HFFc6 (cell line): ENCODE data around the gene KIRREL3. TPM values are rescaled to one million over a fixed set of nuclear protein-coding genes. Genes with fewer than 3 reads are reported as not detected.

ENCODE experiments used
- DNase-seq: peaks from one replicate; pipeline ENCODE4 v3.0.0-alpha.2; 2018
- H3K27ac Mint-ChIP-seq: 2 replicates; pipeline ENCODE4 v1.8.0; 2020; ENCODE audit warnings: mild to moderate bottlenecking, mixed read lengths
- H3K27me3 Mint-ChIP-seq: 2 replicates; pipeline ENCODE4 v1.8.0; 2021; ENCODE audit warnings: mild to moderate bottlenecking, moderate library complexity, mixed read lengths; ENCODE audit not compliant: insufficient read depth
- H3K36me3 Mint-ChIP-seq: 2 replicates; pipeline ENCODE4 v1.8.0; 2021; ENCODE audit warnings: low read depth, mixed read lengths
- H3K4me1 Mint-ChIP-seq: 2 replicates; pipeline ENCODE4 v1.8.0; 2020; ENCODE audit warnings: low read depth, mixed read lengths
- H3K4me3 Mint-ChIP-seq: 2 replicates; pipeline ENCODE4 v1.8.0; 2020; ENCODE audit warnings: mild to moderate bottlenecking, moderate library complexity, mixed read lengths
- H3K9me3 Mint-ChIP-seq: 2 replicates; pipeline ENCODE4 v1.8.0; 2020; ENCODE audit warnings: mild to moderate bottlenecking, mixed read lengths
- total RNA-seq, 6 experiments: library from RNA; stranded (reverse); fragmentation: NEBNext Ultra II Directional; extraction: Animal tissue kit (Norgen Biotek cat#: 25700); gene quantifications; 2 replicates in 1 of 6; 3 replicates in 5 of 6; pipeline ENCODE4 v1.2.3, GENCODE V29; 2021
- TF ChIP-seq, protein P1 (sequence below): fragments of 200-600 bp; sonication (generic); IDR thresholded peaks from 2 replicates; pipeline ENCODE4 v1.5.0; 2021; ENCODE audit warnings: antibody characterized with exemption, mild to moderate bottlenecking

The KIRREL3 gene
- total RNA-seq, 6 experiments from 2014 or later: 22.2 to 38.2 (median 33.2) TPM

DNA sequence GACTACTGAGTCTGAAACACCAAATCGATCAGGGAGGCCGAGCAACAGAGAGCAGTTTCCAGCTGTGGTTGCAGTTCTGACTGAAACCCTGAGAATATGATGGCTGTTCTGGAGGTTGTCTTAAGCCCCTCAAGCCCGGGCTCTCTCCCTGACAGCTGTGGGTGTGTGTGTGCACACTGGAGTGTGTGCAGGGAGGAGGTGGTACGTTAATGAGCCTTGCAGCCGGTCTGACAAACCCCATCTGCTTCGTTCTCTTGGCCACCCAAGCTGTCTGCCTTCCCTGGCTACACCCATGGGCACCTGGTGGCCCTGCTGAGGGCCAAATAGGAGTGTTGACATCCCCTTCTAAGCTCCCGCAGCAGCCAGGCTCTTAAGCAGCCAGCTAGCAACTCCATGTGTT, 189.8 kb downstream of the KIRREL3 start:
- Mint-ChIP-seq H3K4me3 (no peak overlapping the region), H3K36me3 (peaks cover 13% of the 10 kb centered on the region; the same call in 1 of the 2 replicates)

DNA sequence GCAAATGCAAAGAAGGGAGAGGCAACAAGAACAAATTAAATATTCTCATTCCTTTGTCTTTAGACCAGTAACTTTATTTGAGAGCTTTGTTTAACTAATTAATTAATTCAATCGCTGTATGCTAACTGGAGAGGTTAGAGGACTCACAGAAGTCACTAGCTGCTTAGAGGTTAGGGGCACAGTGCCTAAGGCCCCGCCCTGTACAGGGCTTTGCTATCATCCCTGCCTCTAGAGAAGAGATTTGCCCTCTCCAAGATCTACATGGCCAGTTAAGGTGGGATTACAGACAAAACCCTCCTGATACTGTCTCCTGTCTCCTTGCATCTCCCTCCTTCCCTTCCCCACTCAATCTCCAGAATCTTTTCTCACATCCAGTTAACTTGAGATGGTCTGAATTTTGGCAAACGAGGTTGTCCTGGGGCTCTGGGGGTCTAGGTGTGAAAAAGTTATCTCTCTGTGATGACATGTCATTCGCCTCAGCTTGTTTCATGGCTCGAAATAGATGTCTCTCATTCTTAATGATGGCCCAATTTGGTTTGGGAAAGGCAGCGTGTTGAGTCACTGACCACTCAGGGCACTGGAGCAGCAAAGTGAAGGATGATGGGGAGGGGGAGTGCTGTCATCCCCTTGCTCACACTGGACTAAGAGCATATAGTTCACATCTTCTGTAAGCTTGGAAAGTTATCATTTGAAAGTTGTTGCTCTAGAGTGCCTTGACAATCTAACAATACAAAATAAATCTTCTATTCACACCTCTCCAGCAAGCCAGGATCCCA, 190.9 kb downstream of the KIRREL3 start:
- Mint-ChIP-seq H3K4me1 (peaks cover 34% of the 10 kb centered on the region), H3K9me3 (no peaks in the 10 kb centered on the region), H3K27ac (peak overlapping the region; percentile 47; the same call in 1 of the 2 replicates), H3K4me3 (no peak overlapping the region), H3K27me3 (no peaks in the 10 kb centered on the region), H3K36me3 (peaks cover 9% of the 10 kb centered on the region; the same call in 1 of the 2 replicates)
- TF ChIP-seq, protein P1, sequence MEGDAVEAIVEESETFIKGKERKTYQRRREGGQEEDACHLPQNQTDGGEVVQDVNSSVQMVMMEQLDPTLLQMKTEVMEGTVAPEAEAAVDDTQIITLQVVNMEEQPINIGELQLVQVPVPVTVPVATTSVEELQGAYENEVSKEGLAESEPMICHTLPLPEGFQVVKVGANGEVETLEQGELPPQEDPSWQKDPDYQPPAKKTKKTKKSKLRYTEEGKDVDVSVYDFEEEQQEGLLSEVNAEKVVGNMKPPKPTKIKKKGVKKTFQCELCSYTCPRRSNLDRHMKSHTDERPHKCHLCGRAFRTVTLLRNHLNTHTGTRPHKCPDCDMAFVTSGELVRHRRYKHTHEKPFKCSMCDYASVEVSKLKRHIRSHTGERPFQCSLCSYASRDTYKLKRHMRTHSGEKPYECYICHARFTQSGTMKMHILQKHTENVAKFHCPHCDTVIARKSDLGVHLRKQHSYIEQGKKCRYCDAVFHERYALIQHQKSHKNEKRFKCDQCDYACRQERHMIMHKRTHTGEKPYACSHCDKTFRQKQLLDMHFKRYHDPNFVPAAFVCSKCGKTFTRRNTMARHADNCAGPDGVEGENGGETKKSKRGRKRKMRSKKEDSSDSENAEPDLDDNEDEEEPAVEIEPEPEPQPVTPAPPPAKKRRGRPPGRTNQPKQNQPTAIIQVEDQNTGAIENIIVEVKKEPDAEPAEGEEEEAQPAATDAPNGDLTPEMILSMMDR: no peak
- no peak for DNase-seq

More for the DNA sequence above, 189.8 kb downstream of the KIRREL3 start:
- Mint-ChIP-seq H3K9me3 (no peaks in the 10 kb centered on the region), H3K27me3 (no peaks in the 10 kb centered on the region), H3K27ac (no peak overlapping the region), H3K4me1 (peaks cover 45% of the 10 kb centered on the region)
- TF ChIP-seq, protein P1: no peak
- DNase-seq: no peak

DNA sequence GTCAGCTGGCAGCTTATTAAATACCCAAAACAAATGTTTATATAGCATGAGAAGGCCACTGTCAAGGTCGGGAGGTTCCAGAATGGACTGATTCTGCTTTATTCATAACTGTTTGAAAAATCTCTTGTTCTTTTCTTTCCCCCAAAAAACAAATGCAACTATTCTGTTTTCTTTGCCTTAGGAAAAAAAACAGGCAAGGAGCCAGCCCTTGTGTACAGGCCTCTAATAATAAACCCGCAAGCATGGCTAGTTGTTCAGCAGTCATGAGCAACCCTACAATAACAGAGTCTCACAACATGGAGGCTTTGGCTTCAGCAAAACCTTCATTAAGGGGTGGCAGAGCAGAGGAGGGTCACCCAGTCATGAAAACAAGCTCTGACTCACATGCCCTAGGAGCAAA, 191.7 kb downstream of the KIRREL3 start:
- peaks cover 9% of the 10 kb centered on the region; the same call in 1 of the 2 replicates for H3K36me3 Mint-ChIP-seq
- no peaks in the 10 kb centered on the region; the same call in 1 of the 2 replicates for H3K27me3 Mint-ChIP-seq
- H3K9me3 Mint-ChIP-seq: no peaks in the 10 kb centered on the region
- no peak overlapping the region for H3K4me3 Mint-ChIP-seq
- H3K4me1 Mint-ChIP-seq: peaks cover 30% of the 10 kb centered on the region
- peak overlapping the region; percentile 47 for H3K27ac Mint-ChIP-seq
- no peak for DNase-seq
- TF ChIP-seq, protein P1: no peak

DNA sequence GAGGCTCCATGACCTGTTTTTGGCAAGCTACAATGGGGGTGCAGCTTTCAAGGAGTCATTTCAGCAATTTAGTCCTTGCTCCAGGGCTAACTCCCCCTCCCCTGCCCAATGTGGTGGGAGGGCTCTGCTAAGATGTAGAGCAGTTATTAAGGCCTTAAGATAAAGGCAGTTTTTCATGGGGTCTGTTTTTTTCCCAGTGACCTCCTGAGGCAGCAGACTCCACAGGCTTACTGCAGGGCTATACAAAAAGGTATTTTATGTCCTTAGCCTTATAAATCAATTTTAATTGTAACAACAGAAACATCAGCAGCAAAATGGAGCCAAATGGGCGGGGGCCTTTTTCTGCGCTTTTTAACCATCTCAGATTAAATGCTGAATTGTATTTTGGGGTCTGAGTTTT, 192.3 kb downstream of the KIRREL3 start:
- Mint-ChIP-seq H3K36me3 (peaks cover 5% of the 10 kb centered on the region; the same call in 1 of the 2 replicates), H3K4me3 (no peak overlapping the region), H3K9me3 (no peaks in the 10 kb centered on the region), H3K4me1 (peaks cover 30% of the 10 kb centered on the region), H3K27ac (no peak overlapping the region), H3K27me3 (no peaks in the 10 kb centered on the region; the same call in 1 of the 2 replicates)
- DNase-seq: no peak
- TF ChIP-seq, protein P1: no peak

DNA sequence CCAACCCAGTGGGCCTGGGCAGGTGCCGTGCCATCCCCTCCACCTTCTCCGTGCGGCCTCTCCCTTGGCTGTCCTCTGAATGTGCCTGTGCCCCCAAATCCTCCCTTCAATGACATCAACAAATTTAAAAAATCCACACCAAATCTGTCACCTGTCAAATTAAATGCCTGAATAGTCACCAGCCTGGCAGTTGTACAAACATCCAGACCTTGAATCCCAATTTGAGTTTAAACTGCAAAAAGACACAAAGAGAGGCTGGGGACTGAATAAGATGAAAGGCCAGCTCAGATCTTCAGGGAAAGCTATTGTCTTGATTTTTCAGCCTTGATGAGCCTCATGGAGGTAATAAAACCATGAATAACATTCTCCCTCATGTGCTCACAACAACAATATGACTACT, 194.7 kb downstream of the KIRREL3 start:
- Mint-ChIP-seq H3K36me3 (peaks cover 3% of the 10 kb centered on the region; the same call in 1 of the 2 replicates), H3K9me3 (no peaks in the 10 kb centered on the region), H3K4me3 (no peak overlapping the region), H3K27me3 (peaks cover 3% of the 10 kb centered on the region), H3K27ac (no peak overlapping the region), H3K4me1 (peaks cover 35% of the 10 kb centered on the region)
- no peak for DNase-seq
- TF ChIP-seq, protein P1: no peak
